GM06990 (cell line): Measurements from ENCODE around the gene SMPD2.

ENCODE experiments used
- DNase-seq: peaks from one replicate; pipeline ENCODE4 v3.0.0-alpha.2; 2011; ENCODE audit not compliant: insufficient read length; ENCODE audit errors: extremely low read depth
- H3K27me3 ChIP-seq: replicated peaks from 2 replicates; pipeline ENCODE4 v1.6.0; 2011; ENCODE audit warnings: low read length; ENCODE audit not compliant: control insufficient read depth, insufficient read depth
- H3K36me3 ChIP-seq: 2 replicates; pipeline ENCODE4 v1.5.1; 2011; ENCODE audit warnings: low read length; ENCODE audit not compliant: control insufficient read depth, insufficient read depth
- H3K4me3 ChIP-seq: replicated peaks from 2 replicates; pipeline ENCODE4 v1.5.1; 2011; ENCODE audit warnings: low read depth, mild to moderate bottlenecking, control low read depth, low read length
- CTCF ChIP-seq: IDR thresholded peaks from 2 replicates; pipeline ENCODE4 v1.5.1; 2011; ENCODE audit warnings: low read length, control low read depth, mild to moderate bottlenecking, inconsistent platforms; ENCODE audit not compliant: insufficient read depth, poor library complexity, severe bottlenecking

Gene SMPD2

GRCh38 chr6:109486068-109486467 is 45.5 kb downstream of the SMPD2 start:
- H3K4me3 ChIP-seq: no peak overlapping the region
- no peak for DNase-seq
- TF ChIP-seq CTCF: no peak
- no peaks in the 10 kb centered on the region; the same call in 1 of the 2 replicates for H3K27me3 ChIP-seq
- H3K36me3 ChIP-seq: no peaks in the 10 kb centered on the region

GRCh38 chr6:109488001-109488400 is 47.5 kb downstream of the SMPD2 start:
- no peaks in the 10 kb centered on the region; the same call in 1 of the 2 replicates for H3K27me3 ChIP-seq
- no peak for DNase-seq
- no peaks in the 10 kb centered on the region for H3K36me3 ChIP-seq
- TF ChIP-seq CTCF: no peak
- H3K4me3 ChIP-seq: no peak overlapping the region

GRCh38 chr6:109490713-109491112 is 50.2 kb downstream of the SMPD2 start:
- TF ChIP-seq CTCF: no peak
- H3K4me3 ChIP-seq: no peak overlapping the region
- H3K27me3 ChIP-seq: no peaks in the 10 kb centered on the region
- no peak for DNase-seq
- no peaks in the 10 kb centered on the region for H3K36me3 ChIP-seq

- TF ChIP-seq CTCF: no peak
- Histone ChIP-seq H3K36me3 (no peaks in the 10 kb centered on the region), H3K27me3 (no peaks in the 10 kb centered on the region), H3K4me3 (no peak overlapping the region)
- no peak for DNase-seq
These were observed 50.8 kb downstream of the SMPD2 start for GRCh38 chr6:109491207-109491938.
